ENCODE measurements around the gene NCAPG2. TPM values are rescaled to one million over a fixed set of nuclear protein-coding genes. Genes with fewer than 3 reads are reported as not detected.

NCAPG2 gene
- total and polyA plus RNA-seq, 3 donors from 2014 or later: 30.2 to 53.9 (median 34.0) TPM

GRCh38 chr7:158618745-158619140 is 85.9 kb downstream of the NCAPG2 start:
- Histone ChIP-seq H3K9me3 (no peaks in the 10 kb centered on the region), H3K36me3 (ENCODE audit: low read depth, missing control alignments) (no peaks in the 10 kb centered on the region), H3K4me1 (no peaks in the 10 kb centered on the region), H3K27ac (no peak overlapping the region), H3K4me3 (no peak overlapping the region), H3K27me3 (no peaks in the 10 kb centered on the region)
- intact Hi-C loops (cut with DNase I; ENCODE audit: low total_unique reads): no loop called here
- 87% methylated on average over 4 of the region's 4 CpGs for WGBS, 2 donors
- TF ChIP-seq POLR2A (IDR thresholded peaks at IDR 0.05): no peak
- TF ChIP-seq CTCF (IDR thresholded peaks at IDR 0.05): no peak
- DNase-seq: no peak

- H3K36me3 ChIP-seq (ENCODE audit: low read depth, missing control alignments): no peaks in the 10 kb centered on the region
- no peak overlapping the region for H3K4me3 ChIP-seq
- DNase-seq: peak; percentile 43
- H3K4me1 ChIP-seq: no peaks in the 10 kb centered on the region
- TF ChIP-seq CTCF (IDR thresholded peaks at IDR 0.05): no peak
- no peak for TF ChIP-seq POLR2A (IDR thresholded peaks at IDR 0.05)
- H3K27ac ChIP-seq: no peak overlapping the region
- no peaks in the 10 kb centered on the region for H3K27me3 ChIP-seq
- WGBS, 2 donors: 64 to 71% methylated on average over 3 of the region's 3 CpGs
- intact Hi-C loops (cut with DNase I; ENCODE audit: low total_unique reads): no loop called here
- H3K9me3 ChIP-seq: no peaks in the 10 kb centered on the region
Measured at GRCh38 chr7:158617737-158618128, 86.9 kb downstream of the NCAPG2 start.

- no peak overlapping the region for H3K27ac ChIP-seq
- no peak for DNase-seq
- H3K4me1 ChIP-seq: no peaks in the 10 kb centered on the region
- no peak overlapping the region for H3K4me3 ChIP-seq
- intact Hi-C loops (cut with DNase I; ENCODE audit: low total_unique reads): no loop called here
- 77 to 82% methylated on average over 2 of the region's 2 CpGs for WGBS, 2 donors
- H3K36me3 ChIP-seq (ENCODE audit: low read depth, missing control alignments): no peaks in the 10 kb centered on the region
- H3K9me3 ChIP-seq: no peaks in the 10 kb centered on the region
- TF ChIP-seq CTCF (IDR thresholded peaks at IDR 0.05): no peak
- TF ChIP-seq POLR2A (IDR thresholded peaks at IDR 0.05): no peak
- no peaks in the 10 kb centered on the region for H3K27me3 ChIP-seq
Measured at GRCh38 chr7:158616050-158616449, 88.6 kb downstream of the NCAPG2 start.

GRCh38 chr7:158614700-158615099 is 89.9 kb downstream of the NCAPG2 start:
- intact Hi-C loops (cut with DNase I; ENCODE audit: low total_unique reads): no loop called here
- H3K27me3 ChIP-seq: no peaks in the 10 kb centered on the region
- no peak overlapping the region for H3K4me3 ChIP-seq
- H3K36me3 ChIP-seq (ENCODE audit: low read depth, missing control alignments): no peaks in the 10 kb centered on the region
- 36 to 58% methylated on average over 1 of the region's 1 CpG for WGBS, 2 donors
- no peaks in the 10 kb centered on the region for H3K9me3 ChIP-seq
- DNase-seq: no peak
- no peak overlapping the region for H3K27ac ChIP-seq
- TF ChIP-seq CTCF (IDR thresholded peaks at IDR 0.05): no peak
- TF ChIP-seq POLR2A (IDR thresholded peaks at IDR 0.05): no peak
- H3K4me1 ChIP-seq: no peaks in the 10 kb centered on the region

GRCh38 chr7:158613481-158613880 is 91.1 kb downstream of the NCAPG2 start:
- Histone ChIP-seq H3K27ac (no peak overlapping the region), H3K4me1 (no peaks in the 10 kb centered on the region), H3K36me3 (ENCODE audit: low read depth, missing control alignments) (no peaks in the 10 kb centered on the region), H3K9me3 (no peaks in the 10 kb centered on the region), H3K27me3 (no peaks in the 10 kb centered on the region), H3K4me3 (no peak overlapping the region)
- TF ChIP-seq POLR2A (IDR thresholded peaks at IDR 0.05) (no peak), CTCF (IDR thresholded peaks at IDR 0.05) (no peak)
- intact Hi-C loops (cut with DNase I; ENCODE audit: low total_unique reads): no loop called here
- no peak for DNase-seq
- WGBS, 2 donors: 93% methylated on average over 2 of the region's 2 CpGs
